GM19099 (cell line): ENCODE measurements around the gene MXRA5.

Experiments used
- POLR2A ChIP-seq: IDR thresholded peaks from 3 replicates; pipeline ENCODE4 v1.6.1; 2011; ENCODE audit warnings: low read depth; ENCODE audit not compliant: insufficient read length; ENCODE audit errors: extremely low read depth

MXRA5 gene

GRCh38 chrX:3346501-3347259 is at the start of gene MXRA5:
Gene MXRA5 (minus strand): TSS chrX:3346652. CDS start chrX:3343833, 2,819 bp downstream.
- no peak for TF ChIP-seq POLR2A

GRCh38 chrX:3393581-3394111 is 47.2 kb upstream of the MXRA5 start:
- TF ChIP-seq POLR2A = no peak

GRCh38 chrX:3393178-3393577 is 46.7 kb upstream of the MXRA5 start:
- no peak for TF ChIP-seq POLR2A

GRCh38 chrX:3388457-3388856 is 42.0 kb upstream of the MXRA5 start:
- no peak for TF ChIP-seq POLR2A

- TF ChIP-seq POLR2A = no peak
Observed at GRCh38 chrX:3384327-3384726, 37.9 kb upstream of the MXRA5 start.

- TF ChIP-seq POLR2A = no peak
Observed at GRCh38 chrX:3380603-3381002, 34.2 kb upstream of the MXRA5 start.

- no peak for TF ChIP-seq POLR2A
Observed at GRCh38 chrX:3379111-3379510, 32.7 kb upstream of the MXRA5 start.

- no peak for TF ChIP-seq POLR2A
Observed at GRCh38 chrX:3378156-3378555, 31.7 kb upstream of the MXRA5 start.

- TF ChIP-seq POLR2A = no peak
Observed at GRCh38 chrX:3377560-3377959, 31.1 kb upstream of the MXRA5 start.

- no peak for TF ChIP-seq POLR2A
Observed at GRCh38 chrX:3374108-3374800, 27.8 kb upstream of the MXRA5 start.

GRCh38 chrX:3371163-3371562 is 24.7 kb upstream of the MXRA5 start:
- no peak for TF ChIP-seq POLR2A

GRCh38 chrX:3370656-3371055 is 24.2 kb upstream of the MXRA5 start:
- TF ChIP-seq POLR2A = no peak

GRCh38 chrX:3362956-3363355 is 16.5 kb upstream of the MXRA5 start:
- TF ChIP-seq POLR2A = no peak

GRCh38 chrX:3360881-3361280 is 14.4 kb upstream of the MXRA5 start:
- TF ChIP-seq POLR2A = no peak

GRCh38 chrX:3351276-3351675 is 4.8 kb upstream of the MXRA5 start:
- TF ChIP-seq POLR2A = no peak

- no peak for TF ChIP-seq POLR2A
Observed at GRCh38 chrX:3348191-3348590, 1.7 kb upstream of the MXRA5 start.

GRCh38 chrX:3345281-3346191 is 916 bp downstream of the MXRA5 start:
- TF ChIP-seq POLR2A = no peak
